Measurements from ENCODE around the gene TMEM143.

- TF ChIP-seq CTCF (IDR thresholded peaks at IDR 0.05) (peak in 4 of 7 experiments; percentile 17 to 44 (median 26)), POLR2A (IDR thresholded peaks at IDR 0.05) (peak; percentile 75 to 90 (median 87))
Observed at GRCh38 chr19:48321622-48322591, 41.8 kb downstream of the TMEM143 start.

Data from body of pancreas (tissue), 4 donors.